ENCODE results near the gene C16orf90.

DNA sequence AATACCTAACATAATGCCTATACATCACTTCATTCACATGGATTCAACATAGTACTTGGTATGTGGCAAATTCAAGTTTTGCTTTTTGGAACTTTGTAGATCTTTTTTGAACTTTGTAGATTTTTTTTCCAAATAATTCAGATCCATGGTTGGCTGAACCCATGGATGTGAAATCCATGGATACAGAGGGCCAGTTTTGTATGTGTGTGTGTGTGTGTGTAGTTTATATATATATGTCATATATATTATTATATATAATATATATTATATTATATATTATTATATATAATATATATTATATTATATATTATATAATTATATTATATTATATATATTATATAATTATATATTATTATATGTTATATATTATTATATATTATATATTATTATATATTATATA, 33.9 kb upstream of the C16orf90 start:
- TF ChIP-seq, protein P1, sequence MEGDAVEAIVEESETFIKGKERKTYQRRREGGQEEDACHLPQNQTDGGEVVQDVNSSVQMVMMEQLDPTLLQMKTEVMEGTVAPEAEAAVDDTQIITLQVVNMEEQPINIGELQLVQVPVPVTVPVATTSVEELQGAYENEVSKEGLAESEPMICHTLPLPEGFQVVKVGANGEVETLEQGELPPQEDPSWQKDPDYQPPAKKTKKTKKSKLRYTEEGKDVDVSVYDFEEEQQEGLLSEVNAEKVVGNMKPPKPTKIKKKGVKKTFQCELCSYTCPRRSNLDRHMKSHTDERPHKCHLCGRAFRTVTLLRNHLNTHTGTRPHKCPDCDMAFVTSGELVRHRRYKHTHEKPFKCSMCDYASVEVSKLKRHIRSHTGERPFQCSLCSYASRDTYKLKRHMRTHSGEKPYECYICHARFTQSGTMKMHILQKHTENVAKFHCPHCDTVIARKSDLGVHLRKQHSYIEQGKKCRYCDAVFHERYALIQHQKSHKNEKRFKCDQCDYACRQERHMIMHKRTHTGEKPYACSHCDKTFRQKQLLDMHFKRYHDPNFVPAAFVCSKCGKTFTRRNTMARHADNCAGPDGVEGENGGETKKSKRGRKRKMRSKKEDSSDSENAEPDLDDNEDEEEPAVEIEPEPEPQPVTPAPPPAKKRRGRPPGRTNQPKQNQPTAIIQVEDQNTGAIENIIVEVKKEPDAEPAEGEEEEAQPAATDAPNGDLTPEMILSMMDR (conservative IDR thresholded peaks at IDR 0.05; ENCODE audit: low read depth, low read length) = no peak
- no peak for TF ChIP-seq EZH2 (IDR thresholded peaks at IDR 0.05; ENCODE audit: low read length, unreplicated experiment)

Data from PC-3 (cell line).